ENCODE measurements around the gene VPS37D.

Gene VPS37D

DNA sequence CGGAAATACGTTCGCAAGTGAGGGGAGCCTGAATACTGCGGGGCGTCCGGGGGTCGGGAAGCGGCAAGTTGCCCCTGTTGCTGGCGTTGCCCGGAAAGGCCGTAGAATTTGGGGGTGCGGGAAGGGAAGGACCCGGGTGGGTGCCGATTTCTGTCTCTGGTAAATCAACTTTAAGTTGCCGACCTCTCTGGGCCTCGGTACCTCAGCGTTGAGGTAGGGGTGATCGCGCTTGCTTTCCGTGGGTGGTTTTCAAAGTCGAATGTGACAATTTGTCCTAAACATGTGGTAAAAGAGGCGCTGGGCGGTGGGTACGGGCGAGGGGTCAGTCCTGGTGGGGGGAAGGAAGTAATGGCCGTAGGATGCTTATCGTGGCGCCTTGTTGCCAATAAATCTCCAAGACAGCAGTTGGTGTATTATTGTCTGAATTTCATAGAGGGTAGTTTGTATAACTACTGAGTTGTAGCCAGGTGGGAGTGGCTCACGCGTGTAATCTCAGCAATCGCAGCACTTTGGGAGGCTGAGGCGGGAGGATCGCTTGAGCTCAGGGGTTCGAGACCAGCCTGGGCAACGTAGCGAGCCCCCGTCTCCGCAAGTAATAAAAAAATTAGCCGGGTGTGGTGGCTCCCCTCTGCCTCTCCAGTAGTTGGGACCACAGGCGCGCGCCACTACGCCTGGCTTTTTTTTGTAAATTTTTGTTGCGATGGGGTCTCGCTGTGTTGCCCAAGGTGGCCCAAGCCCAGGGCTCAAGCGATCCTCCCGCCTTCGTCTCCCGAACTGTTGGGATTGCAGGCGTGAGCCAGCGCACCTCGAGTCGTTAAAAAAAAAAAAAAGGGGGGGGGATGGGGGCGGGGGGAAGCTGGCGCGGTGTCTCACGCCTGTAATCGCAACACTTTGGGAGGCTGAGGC lies 16.4 kb downstream of the VPS37D start:
- 42% methylated on average over 58 of the region's 58 CpGs for WGBS
- Histone ChIP-seq H2BK12ac (ENCODE audit: low read length in 2 of 2) (no peak overlapping the region), H3K27me3 (ENCODE audit: control insufficient read depth in 1 of 2, insufficient read depth in 1 of 2, low read length in 2 of 2) (no peaks in the 10 kb centered on the region), H4K8ac (ENCODE audit: low read length) (peak overlapping the region; percentile 94), H2BK5ac (ENCODE audit: low read depth, low read length, poor library complexity, severe bottlenecking) (peak overlapping the region; percentile 46), H3K79me1 (replicated peaks; ENCODE audit: low read length, poor library complexity, severe bottlenecking) (peaks cover 45% of the 10 kb centered on the region), H3K27ac (ENCODE audit: low read length, poor library complexity, severe bottlenecking) (peak overlapping the region; percentile 30), H3K4ac (ENCODE audit: low read depth in 1 of 2, low read length in 2 of 2) (peak overlapping the region in 1 of 2 experiments; percentile 88), H2AK5ac (ENCODE audit: low read length, severe bottlenecking) (no peak overlapping the region), H2AFZ (ENCODE audit: low read depth, low read length) (peak overlapping the region; percentile 43), H3K36me3 (ENCODE audit: control insufficient read depth in 1 of 2, insufficient read depth in 2 of 2, low read depth in 1 of 2, low read length in 2 of 2) (peaks cover 28 to 41% of the 10 kb centered on the region in 2 experiments), H3K4me3 (ENCODE audit: insufficient read depth in 1 of 2, low read depth in 1 of 2, low read length in 2 of 2) (peak overlapping the region; percentile 96), H3K14ac (ENCODE audit: low read length in 2 of 2) (peak overlapping the region in 1 of 2 experiments; percentile 22), H4K91ac (ENCODE audit: low read length) (no peak overlapping the region), H3K23ac (ENCODE audit: low read length in 2 of 2) (peak overlapping the region; percentile 31 to 61), H3K18ac (ENCODE audit: low read depth in 1 of 2, low read length in 2 of 2) (peak overlapping the region in 1 of 2 experiments; percentile 52), H2BK120ac (ENCODE audit: low read depth, low read length) (peak overlapping the region; percentile 15), H3K9me3 (ENCODE audit: control insufficient read depth, low read length) (no peaks in the 10 kb centered on the region), H3K9ac (ENCODE audit: low read length) (peak overlapping the region; percentile 98), H3K4me2 (ENCODE audit: low read length, poor library complexity, severe bottlenecking) (peak overlapping the region; percentile 93), H3K4me1 (ENCODE audit: control insufficient read depth, insufficient read depth, low read depth, low read length) (peaks cover 32% of the 10 kb centered on the region), H2BK15ac (ENCODE audit: low read depth, poor library complexity, severe bottlenecking) (peak overlapping the region; percentile 80)
- DNase-seq, result no peak

DNA sequence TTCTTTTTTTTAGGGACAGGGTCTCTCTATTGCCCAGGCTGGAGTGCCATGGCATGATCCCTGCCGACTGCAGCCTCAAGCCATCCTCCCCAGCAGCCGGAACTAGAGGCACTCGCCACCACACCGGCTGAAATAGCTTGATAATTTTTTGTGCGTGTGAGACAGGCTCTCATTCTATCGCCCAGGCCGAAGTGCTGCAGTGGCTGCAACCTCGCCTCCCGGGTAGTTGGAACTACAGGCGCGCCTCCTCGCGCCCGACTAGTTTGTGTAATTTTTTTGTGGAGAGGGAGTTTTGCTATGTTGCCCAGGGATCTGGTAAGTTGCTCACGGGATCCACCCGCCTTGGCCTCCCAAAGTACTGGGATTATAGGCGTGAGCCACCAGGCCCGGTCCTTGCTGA lies 17.7 kb downstream of the VPS37D start:
- no peak overlapping the region for H3K9ac ChIP-seq (ENCODE audit: low read length)
- no peak overlapping the region for H2AK5ac ChIP-seq (ENCODE audit: low read length, severe bottlenecking)
- no peak overlapping the region for H3K4me2 ChIP-seq (ENCODE audit: low read length, poor library complexity, severe bottlenecking)
- no peak overlapping the region for H3K23ac ChIP-seq (ENCODE audit: low read length in 2 of 2)
- H3K27me3 ChIP-seq (ENCODE audit: control insufficient read depth in 1 of 2, insufficient read depth in 1 of 2, low read length in 2 of 2), result no peaks in the 10 kb centered on the region
- no peak overlapping the region for H3K4ac ChIP-seq (ENCODE audit: low read depth in 1 of 2, low read length in 2 of 2)
- no peak overlapping the region for H4K91ac ChIP-seq (ENCODE audit: low read length)
- H3K9me3 ChIP-seq (ENCODE audit: control insufficient read depth, low read length), result no peaks in the 10 kb centered on the region
- no peak overlapping the region for H3K18ac ChIP-seq (ENCODE audit: low read depth in 1 of 2, low read length in 2 of 2)
- no peak overlapping the region for H2BK120ac ChIP-seq (ENCODE audit: low read depth, low read length)
- H3K79me1 ChIP-seq (replicated peaks; ENCODE audit: low read length, poor library complexity, severe bottlenecking), result peaks cover 48% of the 10 kb centered on the region
- no peak overlapping the region for H3K27ac ChIP-seq (ENCODE audit: low read length, poor library complexity, severe bottlenecking)
- no peak overlapping the region for H2BK15ac ChIP-seq (ENCODE audit: low read depth, poor library complexity, severe bottlenecking)
- H3K36me3 ChIP-seq (ENCODE audit: control insufficient read depth in 1 of 2, insufficient read depth in 2 of 2, low read depth in 1 of 2, low read length in 2 of 2), result peaks cover 35 to 41% of the 10 kb centered on the region in 2 experiments
- H3K14ac ChIP-seq (ENCODE audit: low read length in 2 of 2), result no peak overlapping the region
- DNase-seq, result no peak
- H3K4me1 ChIP-seq (ENCODE audit: control insufficient read depth, insufficient read depth, low read depth, low read length), result peaks cover 32% of the 10 kb centered on the region
- no peak overlapping the region for H2BK12ac ChIP-seq (ENCODE audit: low read length in 2 of 2)
- WGBS, result 97% methylated on average over 18 of the region's 18 CpGs
- no peak overlapping the region for H4K8ac ChIP-seq (ENCODE audit: low read length)
- H2BK5ac ChIP-seq (ENCODE audit: low read depth, low read length, poor library complexity, severe bottlenecking), result no peak overlapping the region
- H2AFZ ChIP-seq (ENCODE audit: low read depth, low read length), result no peak overlapping the region
- H3K4me3 ChIP-seq (ENCODE audit: insufficient read depth in 1 of 2, low read depth in 1 of 2, low read length in 2 of 2), result no peak overlapping the region

GRCh38 chr7:73688288-73688687 lies 20.7 kb downstream of the VPS37D start:
- H3K4me3 ChIP-seq (ENCODE audit: insufficient read depth in 1 of 2, low read depth in 1 of 2, low read length in 2 of 2), result no peak overlapping the region
- no peak overlapping the region for H3K27ac ChIP-seq (ENCODE audit: low read length, poor library complexity, severe bottlenecking)
- H3K4ac ChIP-seq (ENCODE audit: low read depth in 1 of 2, low read length in 2 of 2), result no peak overlapping the region
- H3K23ac ChIP-seq (ENCODE audit: low read length in 2 of 2), result no peak overlapping the region
- H3K18ac ChIP-seq (ENCODE audit: low read depth in 1 of 2, low read length in 2 of 2), result no peak overlapping the region
- DNase-seq, result no peak
- H4K91ac ChIP-seq (ENCODE audit: low read length), result no peak overlapping the region
- no peak overlapping the region for H3K4me2 ChIP-seq (ENCODE audit: low read length, poor library complexity, severe bottlenecking)
- H3K9ac ChIP-seq (ENCODE audit: low read length), result no peak overlapping the region
- no peak overlapping the region for H2BK12ac ChIP-seq (ENCODE audit: low read length in 2 of 2)
- no peak overlapping the region for H2BK5ac ChIP-seq (ENCODE audit: low read depth, low read length, poor library complexity, severe bottlenecking)
- H2AFZ ChIP-seq (ENCODE audit: low read depth, low read length), result no peak overlapping the region
- no peaks in the 10 kb centered on the region for H3K9me3 ChIP-seq (ENCODE audit: control insufficient read depth, low read length)
- no peak overlapping the region for H3K14ac ChIP-seq (ENCODE audit: low read length in 2 of 2)
- H2BK120ac ChIP-seq (ENCODE audit: low read depth, low read length), result no peak overlapping the region
- H2AK5ac ChIP-seq (ENCODE audit: low read length, severe bottlenecking), result no peak overlapping the region
- H3K27me3 ChIP-seq (ENCODE audit: control insufficient read depth in 1 of 2, insufficient read depth in 1 of 2, low read length in 2 of 2), result no peaks in the 10 kb centered on the region
- peaks cover 57 to 63% of the 10 kb centered on the region in 2 experiments for H3K36me3 ChIP-seq (ENCODE audit: control insufficient read depth in 1 of 2, insufficient read depth in 2 of 2, low read depth in 1 of 2, low read length in 2 of 2)
- H3K4me1 ChIP-seq (ENCODE audit: control insufficient read depth, insufficient read depth, low read depth, low read length), result peaks cover 14% of the 10 kb centered on the region
- H3K79me1 ChIP-seq (replicated peaks; ENCODE audit: low read length, poor library complexity, severe bottlenecking), result peaks cover 44% of the 10 kb centered on the region
- WGBS, result 90% methylated on average over 5 of the region's 8 CpGs
- H2BK15ac ChIP-seq (ENCODE audit: low read depth, poor library complexity, severe bottlenecking), result no peak overlapping the region
- no peak overlapping the region for H4K8ac ChIP-seq (ENCODE audit: low read length)

GRCh38 chr7:73690646-73691045 lies 23.0 kb downstream of the VPS37D start:
- H4K8ac ChIP-seq (ENCODE audit: low read length), result no peak overlapping the region
- H2AFZ ChIP-seq (ENCODE audit: low read depth, low read length), result no peak overlapping the region
- no peak overlapping the region for H3K27ac ChIP-seq (ENCODE audit: low read length, poor library complexity, severe bottlenecking)
- H2AK5ac ChIP-seq (ENCODE audit: low read length, severe bottlenecking), result no peak overlapping the region
- no peak for DNase-seq
- no peaks in the 10 kb centered on the region for H3K4me1 ChIP-seq (ENCODE audit: control insufficient read depth, insufficient read depth, low read depth, low read length)
- no peak overlapping the region for H3K4me3 ChIP-seq (ENCODE audit: insufficient read depth in 1 of 2, low read depth in 1 of 2, low read length in 2 of 2)
- H3K23ac ChIP-seq (ENCODE audit: low read length in 2 of 2), result no peak overlapping the region
- H3K9me3 ChIP-seq (ENCODE audit: control insufficient read depth, low read length), result no peaks in the 10 kb centered on the region
- WGBS, result 92% methylated on average over 7 of the region's 7 CpGs
- no peak overlapping the region for H3K14ac ChIP-seq (ENCODE audit: low read length in 2 of 2)
- no peak overlapping the region for H3K18ac ChIP-seq (ENCODE audit: low read depth in 1 of 2, low read length in 2 of 2)
- peaks cover 37% of the 10 kb centered on the region for H3K79me1 ChIP-seq (replicated peaks; ENCODE audit: low read length, poor library complexity, severe bottlenecking)
- H2BK12ac ChIP-seq (ENCODE audit: low read length in 2 of 2), result no peak overlapping the region
- H3K36me3 ChIP-seq (ENCODE audit: control insufficient read depth in 1 of 2, insufficient read depth in 2 of 2, low read depth in 1 of 2, low read length in 2 of 2), result peaks cover 75 to 83% of the 10 kb centered on the region in 2 experiments
- H3K27me3 ChIP-seq (ENCODE audit: control insufficient read depth in 1 of 2, insufficient read depth in 1 of 2, low read length in 2 of 2), result no peaks in the 10 kb centered on the region
- no peak overlapping the region for H4K91ac ChIP-seq (ENCODE audit: low read length)
- H3K4me2 ChIP-seq (ENCODE audit: low read length, poor library complexity, severe bottlenecking), result no peak overlapping the region
- no peak overlapping the region for H3K9ac ChIP-seq (ENCODE audit: low read length)
- no peak overlapping the region for H2BK120ac ChIP-seq (ENCODE audit: low read depth, low read length)
- H3K4ac ChIP-seq (ENCODE audit: low read depth in 1 of 2, low read length in 2 of 2), result no peak overlapping the region
- no peak overlapping the region for H2BK5ac ChIP-seq (ENCODE audit: low read depth, low read length, poor library complexity, severe bottlenecking)
- no peak overlapping the region for H2BK15ac ChIP-seq (ENCODE audit: low read depth, poor library complexity, severe bottlenecking)
